HG03575 (cell line): ENCODE data around the gene IGFBP3.

Experiments
- ATAC-seq: cut with Tn5 transposase; IDR thresholded peaks from one replicate; pipeline ENCODE4 v1.9.1; 2021; ENCODE audit not compliant: unreplicated experiment, insufficient number of reproducible peaks, low FRiP score; ENCODE audit errors: extremely low read depth

IGFBP3 gene

DNA sequence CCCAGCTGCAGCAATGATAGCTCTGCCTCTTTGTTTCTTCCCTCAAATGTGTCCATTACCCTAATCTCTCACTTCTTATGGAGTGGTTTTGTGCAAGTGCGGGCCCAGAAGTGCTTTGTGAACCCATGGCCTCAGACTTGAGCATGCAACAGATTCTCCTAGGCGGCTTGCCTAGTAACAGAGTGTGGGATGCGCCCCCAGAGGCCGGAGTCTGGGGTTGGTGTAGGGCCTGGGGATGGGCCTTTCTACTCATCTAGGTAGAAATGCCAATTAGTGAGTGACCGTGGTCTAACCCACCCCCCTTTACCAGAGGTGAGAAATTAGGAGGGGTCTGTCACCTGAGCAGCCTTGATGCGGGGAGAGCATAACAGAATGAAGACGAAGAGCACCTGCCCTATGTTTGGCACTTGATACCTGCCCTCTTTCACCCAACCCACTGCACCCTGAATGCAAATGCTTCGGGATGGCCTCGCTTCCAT is 39.8 kb downstream of the IGFBP3 start:
- ATAC-seq = no peak

DNA sequence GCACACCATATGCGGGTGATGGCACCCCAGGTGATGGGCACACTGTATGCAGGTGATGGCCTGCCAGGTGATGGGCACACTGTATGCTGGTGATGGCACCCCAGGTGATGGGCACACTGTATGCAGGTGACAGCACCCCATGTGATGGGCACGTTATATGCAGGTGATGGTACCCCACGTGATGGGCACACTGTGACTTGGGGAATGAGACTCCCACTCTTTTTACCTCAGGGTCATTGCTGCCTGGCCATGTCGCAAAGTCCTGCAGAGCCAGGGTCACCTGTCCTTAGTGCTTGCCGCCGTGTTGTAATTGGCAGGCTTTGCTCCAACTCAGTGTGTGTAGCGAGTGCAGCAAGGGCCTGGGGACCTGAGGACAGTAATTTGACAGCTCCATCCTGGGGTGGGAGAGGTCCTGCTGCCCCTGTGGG is 40.6 kb downstream of the IGFBP3 start:
- ATAC-seq = no peak

DNA sequence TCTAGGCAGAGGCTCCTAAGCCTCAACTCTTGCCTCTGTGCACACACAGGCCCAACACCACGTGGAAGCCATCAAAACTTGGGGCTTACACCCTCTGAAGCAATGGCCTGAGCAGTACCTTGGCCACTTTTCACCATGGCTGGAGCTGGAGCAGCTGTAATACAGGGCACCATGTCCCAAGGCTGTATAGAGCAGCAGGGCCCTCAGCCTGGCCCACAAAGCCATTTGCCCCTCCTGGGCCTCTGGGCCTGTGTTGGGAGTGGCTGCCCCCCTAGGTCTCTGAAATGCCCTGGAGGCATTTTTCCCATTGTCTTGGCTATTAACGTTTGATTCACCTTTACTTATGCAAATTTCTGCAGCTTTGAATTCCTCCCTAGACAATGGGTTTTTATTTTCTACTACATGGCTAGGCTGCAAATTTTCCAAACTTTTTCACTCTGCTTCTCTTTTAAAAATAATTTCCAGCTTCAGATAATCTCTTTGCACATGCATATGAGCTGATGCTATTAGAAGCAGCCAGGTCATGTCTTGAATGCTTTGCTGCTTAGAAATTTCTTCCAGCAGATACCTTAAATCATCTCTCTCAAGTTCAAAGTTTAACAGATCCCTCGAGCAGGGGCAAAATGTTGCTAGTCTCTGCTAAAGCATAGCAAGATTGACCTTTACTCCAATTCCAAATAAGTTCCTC is 42.5 kb downstream of the IGFBP3 start:
- no peak for ATAC-seq

DNA sequence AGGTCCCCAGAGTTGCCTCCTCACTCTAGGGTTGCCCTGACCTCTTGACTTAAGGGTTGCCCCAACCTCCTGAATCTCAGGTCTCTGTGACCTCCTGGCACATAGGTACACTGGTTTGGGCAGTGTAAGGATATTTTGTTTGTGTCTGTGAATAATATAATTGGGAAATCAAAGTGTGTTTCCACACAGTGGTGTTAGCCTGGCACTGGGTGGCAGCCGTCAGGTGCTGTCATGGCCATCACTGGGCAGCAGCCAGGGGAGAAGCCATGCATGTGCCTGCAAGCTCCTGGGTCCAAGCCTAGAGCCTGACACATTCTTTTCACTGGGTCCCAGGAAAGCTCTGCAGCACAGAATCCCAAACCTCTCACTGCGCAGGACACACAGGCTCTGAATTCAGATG is 44.6 kb downstream of the IGFBP3 start:
- ATAC-seq = no peak

DNA sequence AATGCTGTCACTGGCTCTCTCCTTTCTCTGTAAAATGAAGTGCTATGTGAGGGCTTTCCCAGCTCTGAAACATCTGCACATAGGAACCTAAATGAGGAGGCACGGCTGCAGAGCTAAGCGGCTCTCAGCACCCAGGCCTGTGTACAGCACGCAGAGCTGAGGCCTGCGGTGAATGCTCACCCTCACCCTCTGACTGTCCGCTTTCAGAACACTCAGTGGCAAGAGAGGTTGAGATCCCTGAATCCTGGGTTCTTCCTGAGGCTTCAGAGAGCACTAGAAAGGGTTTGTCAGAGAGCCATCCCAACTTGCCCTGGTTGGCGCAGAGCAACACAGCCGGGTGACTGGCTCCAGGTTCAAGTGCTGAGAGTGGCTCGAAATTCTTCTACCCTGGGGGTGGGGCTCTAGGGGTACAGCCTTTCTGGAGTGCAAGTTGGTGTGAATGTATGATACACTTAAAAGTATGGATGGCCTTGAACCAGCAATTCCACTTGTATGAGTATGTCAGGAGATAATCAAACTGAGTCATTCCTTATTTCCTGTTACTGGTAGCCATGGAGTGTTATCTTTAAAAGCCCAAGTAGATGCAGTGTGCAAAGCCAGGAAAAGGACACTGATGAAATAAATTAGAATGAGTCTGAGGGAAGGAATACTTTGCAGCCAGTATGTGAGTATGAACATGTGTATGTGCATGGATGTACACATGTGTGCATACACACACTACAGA is 46.5 kb downstream of the IGFBP3 start:
- no peak for ATAC-seq

DNA sequence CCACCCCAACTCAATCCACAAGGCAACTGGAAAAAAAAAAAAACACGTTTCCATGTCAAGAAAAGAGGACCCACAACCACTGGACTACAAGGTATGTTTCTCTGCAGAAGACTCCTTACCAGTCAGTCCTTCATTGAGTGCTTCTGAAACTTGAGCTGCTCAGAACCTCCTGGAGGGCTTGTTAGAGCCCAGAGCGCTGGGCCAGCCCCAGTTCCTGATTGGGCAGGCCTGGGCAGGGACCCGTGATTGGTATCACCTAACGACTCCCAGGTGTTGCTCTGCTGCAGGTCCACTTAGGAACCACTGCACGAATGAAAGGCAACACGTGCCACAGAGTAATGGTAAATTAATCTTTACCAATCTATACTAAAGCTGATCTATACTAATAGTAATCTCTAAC is 47.7 kb downstream of the IGFBP3 start:
- ATAC-seq = no peak

DNA sequence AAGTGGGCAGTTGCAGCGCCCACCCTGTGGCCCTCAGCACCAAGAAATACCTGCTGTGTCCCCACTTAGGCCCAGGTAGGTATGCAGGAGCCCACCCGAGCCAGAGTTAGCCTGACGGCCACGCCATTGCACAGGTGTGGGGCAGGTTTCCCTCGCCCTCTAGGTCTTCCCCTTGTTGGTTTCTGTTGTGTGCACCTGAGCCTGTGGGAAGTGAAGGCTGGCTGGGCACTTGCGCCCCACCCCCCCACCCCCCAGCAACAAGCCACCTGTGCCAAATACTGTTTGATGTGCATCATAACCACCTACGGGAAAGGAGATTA is 48.1 kb downstream of the IGFBP3 start, which contains the start of gene CCDC201:
TSS of gene CCDC201 (minus strand) at position 48 of the 320 bp plus-strand sequence. CDS start 75 bp downstream, outside the sequence.
- no peak for ATAC-seq

DNA sequence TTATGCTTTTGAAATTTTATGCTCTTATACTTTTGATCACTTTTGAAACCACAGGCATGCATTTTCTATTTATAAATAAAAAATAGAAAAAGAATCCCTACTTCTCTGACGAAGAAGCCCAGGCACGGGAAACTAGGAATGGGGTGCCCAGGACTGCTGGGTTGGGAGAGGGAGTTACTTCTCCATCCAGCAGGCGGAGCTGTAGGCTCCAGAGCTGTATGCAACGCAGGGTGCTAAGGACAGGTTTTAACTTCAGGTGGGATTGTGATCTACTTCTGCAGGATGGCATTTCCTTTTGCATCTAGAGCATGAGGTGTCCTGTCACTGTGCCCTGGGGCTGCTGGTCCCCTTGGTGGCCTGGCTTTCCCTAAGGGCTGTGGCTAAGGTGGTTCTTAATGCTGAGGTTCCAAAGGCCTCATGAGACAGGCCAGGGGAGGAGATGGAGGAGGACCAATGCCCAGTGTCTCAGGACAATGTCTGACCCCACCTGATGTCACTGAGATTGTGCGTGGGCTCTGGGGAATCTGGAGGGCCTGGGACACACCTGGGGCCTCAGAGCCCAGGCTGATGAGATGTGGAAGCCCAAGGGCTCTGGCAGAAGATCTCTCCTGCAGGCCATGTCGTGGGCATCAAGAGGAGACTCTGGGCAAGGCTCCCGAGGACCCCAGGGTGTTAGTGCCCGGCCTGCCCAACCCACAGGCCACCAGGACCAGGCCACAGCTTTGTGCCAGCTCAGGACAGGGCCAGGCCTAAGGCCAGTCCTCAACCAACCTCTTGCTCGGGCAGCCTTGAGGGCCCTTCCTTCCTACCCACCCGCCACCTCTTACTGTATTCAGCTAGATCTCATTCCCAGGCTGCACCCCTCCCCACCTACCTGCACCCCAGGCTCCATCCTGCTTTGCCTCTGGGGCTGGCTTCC is 48.7 kb downstream of the IGFBP3 start:
- no peak for ATAC-seq

DNA sequence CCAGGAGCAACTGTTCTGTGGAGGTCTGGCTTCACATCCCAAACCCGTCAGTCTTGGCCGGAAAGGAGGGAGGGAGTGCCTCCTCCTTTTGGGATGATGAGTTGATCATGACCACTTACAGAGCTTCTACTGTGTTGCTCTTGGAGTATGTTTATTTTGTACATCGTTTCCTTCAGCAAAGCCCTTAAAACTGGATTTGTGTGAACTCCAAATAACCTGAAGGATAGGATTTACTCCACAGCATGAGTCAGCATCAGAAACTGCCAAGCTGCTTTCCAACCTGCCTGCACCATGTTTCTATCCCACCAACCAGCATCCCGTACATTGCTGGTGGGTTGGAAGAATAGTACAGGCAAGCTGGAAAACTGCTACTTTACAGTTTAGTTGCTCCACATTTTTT is 51.6 kb downstream of the IGFBP3 start:
- ATAC-seq = no peak

DNA sequence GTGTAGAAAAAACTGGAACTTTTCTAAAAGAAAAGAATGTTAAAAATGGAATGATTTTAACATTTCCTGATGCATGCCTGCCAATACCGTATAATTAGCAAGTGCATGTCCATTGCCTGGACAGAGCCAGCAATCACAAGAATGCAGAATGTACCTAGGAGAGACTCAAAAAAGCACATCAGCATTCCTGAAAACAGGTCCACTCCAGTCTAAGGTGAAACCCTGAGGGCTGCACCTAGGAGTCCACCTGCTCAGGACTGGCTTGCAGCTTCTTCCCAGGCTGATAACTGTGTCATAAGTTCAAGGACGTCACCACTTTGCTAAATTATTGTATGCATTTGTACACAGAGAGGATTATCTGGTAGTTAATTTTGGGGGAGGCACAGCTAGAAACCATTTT is 53.6 kb downstream of the IGFBP3 start:
- ATAC-seq = no peak

DNA sequence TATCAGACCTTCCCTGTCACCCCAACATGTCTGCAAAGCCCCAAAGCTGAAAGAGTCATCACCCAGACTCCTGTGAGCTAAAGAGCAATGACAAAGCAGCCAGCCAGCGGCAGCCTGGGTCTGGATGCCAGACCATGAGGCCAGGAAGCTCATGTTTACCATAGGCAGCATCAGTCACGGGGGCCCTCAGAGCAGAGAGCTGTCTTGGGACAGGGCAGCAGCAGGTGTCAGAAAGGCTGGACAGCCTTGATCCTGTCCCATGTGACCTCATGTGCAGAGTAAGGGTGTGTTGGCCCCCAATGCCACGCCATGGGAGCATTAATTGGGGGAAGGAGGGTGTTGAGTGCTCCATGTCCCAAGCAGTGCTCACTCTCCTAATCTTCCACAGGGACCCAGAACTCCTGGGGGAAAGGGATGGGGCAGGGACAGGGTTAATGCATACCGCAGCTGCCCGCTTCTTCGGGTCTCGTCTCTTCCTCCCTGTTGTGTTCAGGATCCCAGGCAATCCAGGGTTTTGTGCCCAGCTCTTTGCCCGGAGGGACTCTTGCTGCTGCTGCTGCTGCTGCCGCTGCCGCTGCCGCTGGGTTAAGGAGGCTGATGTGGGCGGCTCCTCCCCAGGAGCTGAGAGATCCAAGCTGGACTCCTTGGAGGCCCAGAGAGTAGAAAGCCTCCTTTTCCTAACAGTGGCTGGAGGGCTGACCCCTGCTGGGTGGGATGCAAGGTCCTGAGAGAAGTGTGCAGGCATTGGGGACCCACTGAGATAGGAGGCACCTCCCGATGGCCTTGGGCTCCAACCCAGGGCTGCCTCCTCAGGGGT is 55.3 kb downstream of the IGFBP3 start:
- no peak for ATAC-seq

DNA sequence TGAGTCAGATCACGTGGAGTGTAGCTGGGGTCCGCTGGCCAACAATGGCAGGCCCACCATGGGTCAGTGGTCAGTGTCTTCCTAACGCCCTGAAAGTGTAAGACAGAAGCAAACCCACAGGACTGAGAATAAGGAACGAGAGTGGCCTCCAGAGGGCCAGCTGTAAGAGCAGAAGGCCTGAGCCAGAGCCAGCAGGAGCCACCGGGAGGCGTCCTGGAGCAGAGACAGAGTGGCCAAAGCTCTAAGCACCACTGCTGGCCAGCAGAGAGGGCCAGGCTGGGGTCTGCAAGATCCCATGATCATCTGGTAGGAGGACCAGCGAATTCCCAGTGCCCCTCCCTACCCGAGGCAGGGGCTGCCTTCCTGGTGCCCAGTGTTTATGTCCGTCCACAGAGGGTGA is 57.4 kb downstream of the IGFBP3 start:
- ATAC-seq = no peak
